ENCODE data around the gene IL6R. TPM values are rescaled to one million over a fixed set of nuclear protein-coding genes. Genes with fewer than 3 reads are reported as not detected.

The IL6R gene
- total and polyA plus RNA-seq, 4 donors, result 18.8 to 67.6 (median 35.3) TPM

GRCh38 chr1:154406572-154406879 lies 1.4 kb downstream of the IL6R start:
- Histone ChIP-seq H3K4me1 (ENCODE audit: control insufficient read depth in 4 of 4, insufficient read depth in 4 of 4, low read length in 3 of 4) (peaks cover 4 to 55% (median 36%) of the 10 kb centered on the region in 4 donors), H3K4me3 (ENCODE audit: low read depth in 1 of 3, low read length in 3 of 3) (peak overlapping the region; percentile 82 to 90 (median 83)), H3K36me3 (ENCODE audit: control insufficient read depth in 4 of 4, insufficient read depth in 3 of 4, low read depth in 1 of 4, low read length in 3 of 4) (no peaks in the 10 kb centered on the region), H3K9ac (ENCODE audit: low read depth in 1 of 2, low read length in 2 of 2) (peak overlapping the region; percentile 98 to 100), H3K27me3 (ENCODE audit: control insufficient read depth in 4 of 4, insufficient read depth in 4 of 4, low read length in 3 of 4) (no peaks in the 10 kb centered on the region), H3K9me3 (ENCODE audit: control insufficient read depth in 4 of 4, low read length in 3 of 4) (no peaks in the 10 kb centered on the region), H3K27ac (ENCODE audit: low read depth in 1 of 2, low read length in 2 of 2) (peak overlapping the region; percentile 99 to 100)
- TF ChIP-seq EGR1 (IDR thresholded peaks at IDR 0.05; ENCODE audit: low read depth in 2 of 2) (no peak), GABPA (IDR thresholded peaks at IDR 0.05 in 1 of 2, conservative IDR thresholded peaks at IDR 0.05 in 1 of 2) (no peak), JUND (IDR thresholded peaks at IDR 0.05) (no peak), MAX (IDR thresholded peaks at IDR 0.05) (no peak), FOXA2 (IDR thresholded peaks at IDR 0.05) (no peak), ZBTB33 (IDR thresholded peaks at IDR 0.05) (no peak), RAD21 (IDR thresholded peaks at IDR 0.05) (no peak), REST (IDR thresholded peaks at IDR 0.05) (no peak), SP1 (IDR thresholded peaks at IDR 0.05) (no peak), HNF4G (IDR thresholded peaks at IDR 0.05) (no peak), ATF3 (IDR thresholded peaks at IDR 0.05) (no peak), RXRA (IDR thresholded peaks at IDR 0.05) (no peak), YY1 (IDR thresholded peaks at IDR 0.05) (no peak), CTCF (IDR thresholded peaks at IDR 0.05; ENCODE audit: low read depth, low read length, missing input control) (no peak), NR2F2 (IDR thresholded peaks at IDR 0.05) (no peak), TAF1 (conservative IDR thresholded peaks at IDR 0.05) (no peak)
- no peak for DNase-seq (ENCODE audit: low spot score)

GRCh38 chr1:154406886-154407197 lies 1.7 kb downstream of the IL6R start:
- H3K9ac ChIP-seq (ENCODE audit: low read depth in 1 of 2, low read length in 2 of 2), result peak overlapping the region; percentile 98 to 100
- H3K9me3 ChIP-seq (ENCODE audit: control insufficient read depth in 4 of 4, low read length in 3 of 4), result no peaks in the 10 kb centered on the region
- DNase-seq (ENCODE audit: low spot score), result no peak
- peak overlapping the region; percentile 82 to 90 (median 83) for H3K4me3 ChIP-seq (ENCODE audit: low read depth in 1 of 3, low read length in 3 of 3)
- peak overlapping the region; percentile 99 to 100 for H3K27ac ChIP-seq (ENCODE audit: low read depth in 1 of 2, low read length in 2 of 2)
- H3K36me3 ChIP-seq (ENCODE audit: control insufficient read depth in 4 of 4, insufficient read depth in 3 of 4, low read depth in 1 of 4, low read length in 3 of 4), result no peaks in the 10 kb centered on the region
- 50% methylated on average over 3 of the region's 3 CpGs for WGBS
- H3K4me1 ChIP-seq (ENCODE audit: control insufficient read depth in 4 of 4, insufficient read depth in 4 of 4, low read length in 3 of 4), result peaks cover 4 to 57% (median 38%) of the 10 kb centered on the region in 4 donors
- no peaks in the 10 kb centered on the region for H3K27me3 ChIP-seq (ENCODE audit: control insufficient read depth in 4 of 4, insufficient read depth in 4 of 4, low read length in 3 of 4)
- TF ChIP-seq YY1 (IDR thresholded peaks at IDR 0.05), result no peak
- no peak for TF ChIP-seq TAF1 (conservative IDR thresholded peaks at IDR 0.05)
- TF ChIP-seq FOXA1 (IDR thresholded peaks at IDR 0.05), result no peak
- no peak for TF ChIP-seq JUND (IDR thresholded peaks at IDR 0.05)
- no peak for TF ChIP-seq HNF4A (conservative IDR thresholded peaks at IDR 0.05)
- no peak for TF ChIP-seq RAD21 (IDR thresholded peaks at IDR 0.05)
- no peak for TF ChIP-seq ZBTB33 (IDR thresholded peaks at IDR 0.05)
- no peak for TF ChIP-seq EGR1 (IDR thresholded peaks at IDR 0.05; ENCODE audit: low read depth in 2 of 2)
- TF ChIP-seq REST (IDR thresholded peaks at IDR 0.05), result no peak

Data from liver (tissue), 9 donors.